Kidney tubule cell (primary cell): ENCODE measurements around the gene MMP10.
"Not testable (repeated sequence)": the region's sequence is repeated elsewhere in the genome, so short reads cannot be mapped to it uniquely, and the experiment has no call there.

ENCODE experiments used
- DNase-seq: peaks from one replicate; pipeline ENCODE4 v3.0.0-alpha.2; 2018; ENCODE audit warnings: low spot score

MMP10 gene

DNA sequence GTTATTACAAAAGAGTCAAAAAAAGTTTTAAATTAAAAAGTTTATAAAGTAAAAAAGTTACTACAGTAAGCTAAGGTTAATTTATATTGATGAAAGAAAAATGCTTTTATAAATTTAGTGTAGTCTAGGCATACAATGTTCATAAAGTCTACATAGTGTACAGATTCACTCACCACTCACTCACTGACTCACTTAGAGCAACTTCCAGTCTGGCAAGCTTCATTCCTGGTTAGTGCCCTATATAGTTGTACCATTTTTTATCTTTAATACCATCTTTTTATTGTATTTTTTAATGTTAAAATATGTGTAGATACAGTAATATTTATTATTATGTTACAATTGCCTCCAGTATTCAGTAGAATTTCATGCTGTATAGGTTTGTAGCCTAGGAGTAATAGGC, 2.6 kb upstream of the MMP10 start:
- no peak for DNase-seq

DNA sequence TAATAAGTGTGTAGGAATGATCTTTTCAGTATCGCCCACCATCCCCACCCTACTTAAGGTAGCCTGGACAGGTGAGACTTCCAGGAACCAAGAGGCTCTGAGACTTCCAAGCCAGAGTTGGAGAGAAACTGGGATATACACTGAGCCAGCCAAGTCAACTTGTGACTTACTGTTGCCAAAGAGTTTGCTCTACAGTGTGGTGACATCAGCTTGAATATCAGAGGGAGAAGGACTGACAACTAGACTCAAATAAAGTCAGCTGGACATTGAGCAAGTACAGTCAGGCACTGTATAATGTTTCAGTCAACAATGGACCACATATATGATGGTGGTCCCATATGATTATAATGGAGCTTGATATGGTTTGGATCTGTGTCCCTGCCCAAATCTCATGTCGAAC, 1.2 kb upstream of the MMP10 start:
- no peak for DNase-seq

DNA sequence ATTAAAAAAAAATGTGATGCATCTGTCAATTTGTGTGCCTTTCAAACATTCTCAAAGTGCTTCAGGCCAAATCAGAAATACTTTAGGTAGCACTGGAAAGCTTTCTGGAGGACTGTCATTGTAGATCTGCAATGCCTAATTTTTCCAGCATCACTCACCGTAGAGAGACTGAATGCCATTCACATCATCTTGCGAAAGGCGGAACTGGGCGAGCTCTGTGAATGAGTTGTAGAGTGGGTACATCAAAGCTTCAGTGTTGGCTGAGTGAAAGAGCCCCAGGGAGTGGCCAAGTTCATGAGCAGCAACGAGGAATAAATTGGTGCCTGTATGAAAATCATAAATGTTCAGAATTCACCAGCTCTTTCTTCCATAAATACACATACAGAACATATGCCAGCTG, 4.0 kb downstream of the MMP10 start:
- no peak for DNase-seq

DNA sequence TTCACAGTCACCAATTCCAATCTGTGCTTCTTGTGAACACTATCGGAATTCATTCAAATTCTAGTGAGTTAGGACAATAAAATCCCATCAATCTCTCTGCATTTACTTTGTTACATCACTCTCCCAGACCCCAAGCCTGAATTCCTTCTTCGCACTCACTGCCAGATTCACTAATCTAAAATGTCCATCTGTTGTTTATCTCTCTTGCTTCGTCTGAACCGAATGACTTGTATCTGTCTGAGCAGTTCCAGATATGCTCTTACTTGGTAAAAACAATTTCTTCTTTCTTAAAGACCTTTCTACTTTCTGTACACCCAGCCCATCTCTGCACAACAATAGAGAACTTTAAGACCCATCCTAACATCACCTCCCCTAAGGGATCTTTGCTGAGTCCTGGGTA, 7.0 kb downstream of the MMP10 start:
- DNase-seq: no peak

DNA sequence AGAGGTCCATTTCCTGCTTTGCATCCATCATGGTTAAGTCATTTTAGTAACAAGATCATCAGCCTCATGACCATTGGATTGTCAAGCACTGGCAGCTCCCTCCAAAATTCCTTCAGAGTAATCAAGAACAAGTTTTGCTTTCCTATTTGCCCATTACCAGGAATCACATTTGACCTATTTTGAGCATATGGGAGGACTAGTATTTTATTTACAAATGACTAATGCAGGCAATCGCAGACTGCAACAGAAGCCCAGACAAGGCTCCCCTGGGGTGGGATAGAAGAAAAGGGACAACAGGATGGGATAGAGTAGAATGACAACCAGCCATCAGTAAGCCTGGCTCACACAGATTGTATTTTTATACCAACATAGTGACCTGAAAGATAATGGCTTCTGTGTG, 9.1 kb downstream of the MMP10 start:
- DNase-seq: no peak

DNA sequence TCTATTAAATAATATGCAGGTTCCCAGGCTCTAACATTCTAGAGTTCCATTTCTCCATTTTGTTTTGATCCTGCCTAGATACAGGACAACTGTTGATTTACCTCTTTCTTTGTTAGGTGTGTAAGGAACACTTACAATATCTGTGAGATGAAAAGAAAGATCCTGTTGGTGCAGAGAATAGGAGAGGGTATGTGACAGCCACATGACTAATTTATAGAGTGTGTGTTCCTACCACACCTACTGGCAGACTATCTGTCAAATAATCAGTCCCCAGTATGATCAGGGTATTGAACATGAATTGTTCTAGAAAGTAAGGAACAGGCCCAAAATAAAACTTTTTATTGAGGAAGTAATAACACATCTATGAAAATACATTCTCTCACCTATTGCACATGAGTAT, 10.2 kb downstream of the MMP10 start:
- DNase-seq: no peak

DNA sequence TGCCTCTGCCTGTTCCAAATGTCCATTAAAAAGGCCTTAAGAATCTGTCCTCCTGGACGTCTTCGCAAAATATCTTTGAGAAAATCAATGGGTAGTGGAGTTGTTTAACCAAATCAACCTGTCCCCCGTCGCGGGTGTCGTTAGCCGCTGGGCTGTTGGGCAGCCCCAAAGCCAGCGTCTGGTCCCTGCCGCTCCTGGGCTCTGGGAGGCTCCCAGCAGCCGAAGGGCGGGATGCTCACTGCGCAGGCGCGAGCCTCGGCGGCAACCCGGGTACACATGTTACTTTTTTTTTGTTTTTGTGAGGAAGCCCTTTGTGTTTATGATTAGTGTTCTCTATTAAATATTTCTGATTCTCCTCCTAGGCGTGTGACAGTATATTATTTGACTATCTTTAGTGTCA, 12.6 kb downstream of the MMP10 start:
- no peak for DNase-seq

DNA sequence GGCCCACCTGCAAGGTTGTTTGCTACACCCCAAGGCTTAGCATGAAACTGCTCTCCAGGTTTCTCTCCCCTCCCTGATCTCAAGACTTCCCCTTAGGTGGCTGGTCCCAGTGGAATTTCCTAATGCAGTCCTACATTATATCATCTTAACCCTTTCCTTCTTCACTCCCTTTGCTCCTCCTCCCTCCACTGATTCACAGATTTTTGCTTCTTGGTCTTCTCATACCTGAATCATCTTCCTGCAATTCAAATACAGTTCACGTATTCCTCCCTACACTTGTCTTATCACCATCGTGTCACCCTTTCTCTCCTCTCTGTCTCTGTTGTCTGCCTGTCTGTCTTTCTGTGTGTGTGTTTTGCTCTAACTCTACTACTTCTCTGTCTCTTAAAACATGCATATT, 17.0 kb downstream of the MMP10 start:
- DNase-seq: peak; percentile 88

DNA sequence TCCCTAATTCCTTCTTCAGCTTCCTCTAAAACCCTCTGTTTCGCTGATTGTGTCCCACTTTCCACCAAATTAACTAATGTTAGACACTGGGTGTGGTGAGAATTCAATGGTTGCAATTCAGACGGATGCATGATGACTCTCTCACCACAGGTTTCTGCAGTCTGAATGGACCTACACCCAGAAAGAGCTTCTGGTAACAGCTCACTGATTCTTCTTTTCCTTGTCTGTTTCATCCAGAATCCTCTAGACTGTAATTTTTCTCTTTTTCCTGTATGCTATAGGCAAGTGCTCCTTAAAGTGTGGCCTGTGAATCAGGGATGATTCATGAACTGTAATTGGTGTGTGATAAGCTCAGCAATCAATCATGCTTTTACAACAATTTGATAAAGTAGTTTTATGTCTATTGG, 18.1 kb downstream of the MMP10 start:
- DNase-seq: peak; percentile 93

DNA sequence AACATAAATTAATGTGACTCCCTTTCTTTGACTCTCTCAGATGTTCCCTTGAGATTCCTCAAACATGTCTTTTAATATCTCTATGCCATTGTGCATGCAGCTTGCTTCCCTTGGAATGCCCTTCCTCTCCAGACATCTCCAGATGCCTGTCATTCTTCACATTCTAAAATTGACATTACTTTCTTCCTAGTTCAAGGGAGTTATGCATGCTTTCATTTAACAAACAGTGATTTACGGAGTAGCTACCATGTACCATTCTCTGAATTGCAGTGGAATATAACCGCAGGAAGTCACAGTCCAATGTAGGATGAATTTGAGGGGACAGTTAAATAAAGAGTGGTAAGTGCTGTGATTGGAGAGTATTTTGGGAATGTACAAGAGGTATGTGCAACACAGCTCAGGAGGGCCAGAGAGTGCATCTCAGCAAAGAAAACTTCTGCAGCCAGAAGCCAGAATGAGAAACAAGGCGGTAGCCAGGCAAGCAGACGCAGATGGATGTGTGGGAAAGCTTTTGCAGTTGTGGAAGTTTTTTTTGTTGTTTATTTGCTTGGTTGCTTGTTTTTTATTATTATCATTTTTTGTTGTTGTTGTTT, 18.7 kb downstream of the MMP10 start:
- DNase-seq: peak; percentile 80

DNA sequence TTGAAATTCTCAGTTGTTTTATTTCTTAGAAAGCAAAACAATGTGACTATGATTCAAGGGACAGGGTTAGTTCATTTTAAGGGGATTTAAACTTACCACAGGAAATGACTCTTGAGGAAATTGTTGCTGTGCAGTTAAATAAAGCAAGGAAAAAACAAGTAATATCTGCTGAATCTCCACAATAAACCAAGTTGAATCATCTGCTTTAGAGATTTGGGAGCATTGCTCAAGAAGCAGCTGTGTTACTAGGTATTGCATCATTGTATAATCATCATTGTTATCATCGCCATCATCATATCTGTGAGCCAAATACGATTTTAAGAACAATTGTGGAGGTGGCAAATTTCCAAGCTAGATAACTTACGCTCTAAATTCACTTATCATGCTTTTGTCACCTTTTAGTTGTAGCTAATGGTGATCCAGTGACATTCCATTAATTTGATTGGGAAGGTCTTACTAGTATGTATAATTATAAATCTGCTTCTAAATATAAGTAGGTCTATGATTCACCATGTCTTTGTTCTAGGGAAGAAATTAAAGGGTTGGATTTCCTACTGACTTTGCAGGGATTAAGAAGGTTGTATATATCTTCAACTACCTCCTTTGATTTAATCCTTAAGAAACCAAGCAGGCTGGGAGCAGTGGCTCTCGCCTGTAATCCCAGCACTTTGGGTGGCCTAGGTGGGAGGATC, 19.9 kb downstream of the MMP10 start:
- DNase-seq: peak; percentile 95

DNA sequence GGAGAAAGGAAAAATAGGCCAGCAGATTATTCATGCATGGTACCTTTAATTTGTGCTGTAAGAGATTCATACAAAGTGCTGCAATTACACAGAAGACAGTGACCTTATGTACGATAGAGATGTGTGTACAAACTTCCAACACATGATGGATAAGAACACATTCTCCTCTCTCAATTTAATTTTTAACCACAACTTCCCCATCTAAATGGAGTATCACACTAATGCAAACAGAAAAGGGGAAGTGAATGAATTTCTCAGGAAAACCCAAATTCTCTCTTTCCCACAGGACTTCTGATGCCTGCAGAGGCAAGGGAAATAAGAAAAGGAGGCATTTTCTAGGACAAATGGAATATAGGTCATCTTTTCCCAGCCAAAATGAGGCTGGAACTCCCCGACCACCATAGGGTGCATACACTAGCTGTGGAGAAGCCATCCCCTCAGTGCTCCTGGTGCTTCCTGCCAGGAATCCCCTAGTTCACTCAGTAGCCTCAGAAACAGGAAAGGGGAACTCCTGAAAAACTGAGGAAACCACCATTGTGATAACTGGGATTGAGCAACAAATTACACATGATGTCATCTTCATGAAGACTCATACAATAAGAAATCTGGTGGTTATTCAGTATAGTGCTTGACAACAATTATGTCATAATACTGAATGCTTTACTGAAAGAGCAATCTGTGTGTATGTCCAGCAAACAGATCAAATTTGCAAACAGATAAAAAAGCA, 22.4 kb downstream of the MMP10 start:
- peak; percentile 88 for DNase-seq

DNA sequence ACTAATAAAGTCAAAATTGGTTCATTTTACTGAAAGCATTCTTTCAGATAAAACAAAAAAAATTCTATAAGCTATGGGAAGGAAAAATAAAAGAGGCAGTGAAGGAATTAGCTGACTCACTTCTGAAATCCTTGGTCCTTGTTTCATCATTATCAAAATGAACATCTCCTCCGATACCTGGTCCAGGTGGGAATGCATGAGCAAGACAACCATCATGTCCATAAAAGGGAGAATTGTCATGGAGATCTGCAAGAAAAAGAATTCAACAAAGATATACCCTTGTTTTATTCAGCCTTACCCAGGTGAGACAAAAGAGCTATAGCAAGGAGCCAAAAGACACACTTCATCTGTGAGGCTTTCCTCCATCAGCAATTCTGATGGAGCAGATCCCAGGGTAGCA, 27.2 kb downstream of the MMP10 start:
- no peak for DNase-seq

DNA sequence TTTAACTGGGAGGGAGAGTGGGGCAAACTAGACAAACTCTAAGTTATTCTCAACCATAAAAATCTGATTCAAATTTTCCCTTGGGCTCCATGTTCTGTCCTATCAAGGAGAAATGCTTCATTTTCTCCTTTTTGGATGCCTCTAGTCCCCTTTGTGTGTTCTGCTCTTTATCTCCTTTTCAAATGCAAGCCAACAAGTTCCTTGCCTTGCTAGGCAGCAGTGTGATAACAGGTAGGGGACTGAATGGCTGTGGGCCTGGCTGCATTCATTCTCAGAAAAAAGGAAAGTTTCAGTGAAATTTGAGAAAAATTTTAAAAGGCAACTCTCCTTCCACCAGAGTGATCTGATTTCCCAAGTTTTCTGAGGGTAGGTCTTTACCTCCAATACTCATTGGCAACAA, 28.8 kb downstream of the MMP10 start:
- DNase-seq: no peak

DNA sequence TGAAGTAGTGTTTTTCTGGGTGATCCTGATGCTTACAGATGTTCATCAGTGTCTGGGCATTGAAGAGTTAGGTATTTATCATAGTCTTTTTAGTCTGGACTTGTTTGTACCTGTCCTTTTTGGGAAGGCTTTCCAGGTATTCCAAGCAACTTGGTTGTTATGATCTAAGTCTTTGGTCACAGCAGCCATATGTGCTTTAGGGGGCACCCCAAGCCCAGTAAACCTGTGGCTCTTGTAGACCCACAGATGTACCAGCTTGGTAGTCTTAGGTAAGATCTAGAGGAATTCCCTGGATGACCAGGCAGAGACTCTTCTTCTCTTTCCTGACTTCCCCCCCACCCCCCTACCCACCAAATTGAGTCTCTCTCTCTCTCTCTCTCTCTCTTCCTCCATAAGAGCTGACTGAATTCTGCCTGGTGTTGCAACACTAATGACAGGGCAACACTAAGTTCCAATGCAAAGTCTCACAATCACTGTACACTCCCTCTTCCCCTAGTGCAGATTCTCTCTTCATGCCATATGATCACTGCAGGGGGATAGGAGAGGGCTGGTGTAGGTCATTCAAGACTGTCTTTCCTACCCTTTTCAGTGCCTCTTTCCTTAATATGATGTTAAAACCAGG, 31.2 kb downstream of the MMP10 start:
- no peak for DNase-seq

DNA sequence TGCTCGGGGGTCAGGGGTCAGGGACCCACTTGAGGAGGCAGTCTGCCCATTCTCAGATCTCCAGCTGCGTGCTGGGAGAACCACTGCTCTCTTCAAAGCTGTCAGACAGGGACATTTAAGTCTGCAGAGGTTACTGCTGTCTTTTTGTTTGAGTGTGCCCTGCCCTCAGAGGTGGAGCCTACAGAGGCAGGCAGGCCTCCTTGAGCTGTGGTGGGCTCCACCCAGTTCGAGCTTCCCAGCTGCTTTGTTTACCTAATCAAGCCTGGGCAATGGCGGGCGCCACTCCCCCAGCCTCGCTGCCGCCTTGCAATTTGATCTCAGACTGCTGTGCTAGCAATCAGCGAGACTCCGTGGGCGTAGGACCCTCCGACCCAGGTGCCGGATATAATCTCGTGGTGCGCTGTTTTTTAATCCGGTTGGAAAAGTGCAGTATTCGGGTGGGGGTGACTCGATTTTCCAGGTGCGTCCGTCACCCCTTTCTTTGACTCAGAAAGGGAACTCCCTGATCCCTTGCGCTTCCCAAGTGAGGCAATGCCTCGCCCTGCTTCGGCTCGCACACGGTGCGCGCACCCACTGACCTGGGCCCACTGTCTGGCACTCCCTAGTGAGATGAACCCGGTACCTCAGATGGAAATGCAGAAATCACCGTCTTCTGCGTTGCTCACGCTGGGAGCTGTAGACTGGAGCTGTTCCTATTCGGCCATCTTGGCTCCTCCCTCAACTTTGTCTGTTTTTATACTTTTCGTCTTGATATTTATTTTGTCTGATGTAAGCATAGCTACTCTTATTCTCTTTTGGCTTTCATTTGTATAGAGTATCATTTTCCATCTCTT, 33.5 kb downstream of the MMP10 start:
- not testable (repeated sequence) for DNase-seq

DNA sequence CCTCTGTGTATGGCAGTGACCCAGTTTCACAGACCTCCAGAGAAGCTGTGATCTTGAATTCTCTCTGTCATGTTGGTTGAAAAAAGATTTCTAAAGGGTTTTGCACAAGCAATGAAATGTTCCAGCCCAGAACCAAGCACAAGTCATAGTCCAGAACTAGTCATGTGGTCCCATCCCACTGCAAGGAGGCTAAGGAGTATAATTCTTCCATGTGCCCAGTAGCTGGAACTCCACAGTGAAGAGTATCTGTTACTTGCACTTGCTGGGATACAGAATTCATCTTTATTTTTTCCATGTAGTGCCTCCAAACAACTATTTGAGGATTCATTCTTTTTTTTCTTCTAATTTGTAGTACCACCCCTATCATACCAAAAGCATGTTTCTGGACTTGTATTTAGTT, 45.8 kb downstream of the MMP10 start:
- DNase-seq: no peak

DNA sequence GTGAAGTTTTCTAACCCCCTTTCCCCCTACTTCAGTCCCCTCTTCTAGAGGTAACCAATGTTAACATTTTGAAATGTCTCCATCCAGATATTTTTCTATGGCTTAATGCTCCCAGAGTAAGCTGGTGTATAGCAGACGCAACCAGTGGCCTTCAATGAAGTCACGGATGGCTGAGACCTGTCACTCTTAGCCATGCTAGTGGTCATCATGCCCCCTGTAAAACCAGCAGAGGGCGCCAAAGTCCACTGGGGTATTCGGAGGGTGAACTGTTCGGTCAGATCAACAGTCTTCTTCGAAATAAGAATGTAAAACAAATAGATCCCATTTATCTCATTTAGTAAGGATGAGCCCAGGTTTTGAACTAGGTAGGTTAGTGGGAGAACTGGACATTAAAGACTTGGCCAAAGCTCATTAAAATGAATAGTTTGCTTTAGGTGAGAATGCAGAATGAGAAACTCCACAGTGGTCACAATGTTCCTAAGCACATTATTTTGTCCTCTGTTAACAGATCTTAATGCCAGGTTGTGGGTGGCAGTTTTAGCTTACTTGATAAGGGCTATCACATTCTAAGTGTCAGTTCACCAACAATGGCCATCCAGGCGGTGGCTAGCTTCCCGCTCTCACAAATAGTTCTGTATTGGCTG, 47.1 kb downstream of the MMP10 start:
- peak; percentile 76 for DNase-seq

DNA sequence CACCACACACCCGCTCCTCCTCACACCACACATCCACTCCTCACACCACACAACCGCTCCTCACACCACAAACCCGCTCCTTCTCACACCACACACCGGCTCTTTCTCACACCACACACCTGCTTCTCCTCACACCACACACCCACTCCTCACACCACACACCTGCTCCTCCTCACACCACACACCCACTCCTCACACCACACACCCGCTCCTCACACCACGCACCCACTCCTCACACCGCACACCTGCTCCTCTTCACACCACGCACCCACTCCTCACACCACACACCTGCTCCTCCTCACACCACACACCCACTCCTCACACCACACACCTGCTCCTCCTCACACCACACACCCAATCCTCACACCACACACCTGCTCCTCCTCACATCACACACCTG, 49.5 kb downstream of the MMP10 start:
- not testable (repeated sequence) for DNase-seq

DNA sequence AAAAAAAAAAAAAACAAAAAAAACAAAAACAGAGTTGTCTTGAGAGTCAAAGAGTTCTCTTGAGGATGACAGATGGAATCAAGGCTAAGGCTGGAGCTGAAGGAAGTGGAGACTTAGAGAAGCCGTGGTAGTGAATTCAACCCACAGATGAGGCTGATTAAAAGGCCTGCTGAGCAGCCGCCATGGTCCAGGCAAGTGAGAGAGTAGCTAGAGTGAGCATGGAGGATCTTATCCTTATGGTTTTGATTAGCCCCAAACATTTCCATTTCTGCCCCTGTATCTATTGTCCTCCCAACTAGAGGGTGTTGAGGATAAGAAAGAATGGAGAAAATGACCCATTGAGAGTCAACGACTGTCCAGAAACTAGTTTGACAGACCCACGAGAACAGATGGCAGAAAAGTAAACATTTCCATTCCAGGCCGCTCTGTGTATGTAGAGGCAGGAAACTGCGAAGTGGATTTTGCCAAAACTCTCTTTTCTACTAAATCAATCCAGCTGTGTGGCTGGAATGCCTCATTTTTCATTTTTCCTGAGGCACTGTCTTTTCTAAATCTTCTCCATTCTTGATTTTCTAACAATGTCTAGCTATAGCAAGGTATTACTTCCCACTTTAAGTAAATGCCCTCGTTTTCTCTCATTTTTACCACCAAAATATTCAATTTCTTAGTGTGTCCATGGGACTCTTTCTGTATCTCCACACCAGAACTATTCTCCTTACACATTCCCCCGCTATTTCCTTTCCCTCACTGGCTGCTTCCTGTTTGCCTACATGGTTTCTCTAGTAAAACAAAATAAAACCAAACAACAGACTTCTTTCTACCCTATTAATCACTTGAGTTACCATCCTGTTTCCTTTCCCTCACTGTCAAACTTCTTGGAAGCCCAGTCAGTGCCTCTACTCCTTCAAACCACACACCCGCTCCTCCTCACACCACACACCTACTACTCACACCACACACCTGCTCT, 50.3 kb downstream of the MMP10 start:
- no peak for DNase-seq
